Mesendoderm (in vitro differentiated cells): ENCODE measurements around the gene MAGI2.

Source experiments
- DNase-seq: peaks from one replicate; pipeline ENCODE4 v3.0.0; 2013
- H2AK5ac ChIP-seq: 2 replicates; pipeline ENCODE4 v1.6.1; 2013; ENCODE audit warnings: low read length, inconsistent platforms
- H2BK120ac ChIP-seq: 2 replicates; pipeline ENCODE4 v1.6.1; 2013; ENCODE audit warnings: low read depth, mild to moderate bottlenecking, low read length, moderate library complexity, mixed read lengths
- H2BK15ac ChIP-seq: replicated peaks from 2 replicates; pipeline ENCODE4 v1.6.1; 2013; ENCODE audit warnings: low read depth, mild to moderate bottlenecking, moderate library complexity
- H2BK5ac ChIP-seq: 2 replicates; pipeline ENCODE4 v1.6.1; 2013; ENCODE audit warnings: low read length, inconsistent platforms
- H3K18ac ChIP-seq: 2 replicates; pipeline ENCODE4 v1.6.1; 2013; ENCODE audit warnings: mild to moderate bottlenecking, low read length, mixed read lengths
- H3K23ac ChIP-seq: one replicate; pipeline ENCODE4 v1.6.1; 2013; ENCODE audit warnings: low read length
- H3K27ac ChIP-seq: 2 replicates; pipeline ENCODE4 v1.5.1; 2013; ENCODE audit warnings: low read depth, mild to moderate bottlenecking, inconsistent platforms, low read length, moderate library complexity
- H3K27me3 ChIP-seq: 2 replicates; pipeline ENCODE4 v1.6.1; 2013; ENCODE audit warnings: low read length, control low read depth, mild to moderate bottlenecking, inconsistent platforms; ENCODE audit not compliant: insufficient read depth, poor library complexity
- H3K36me3 ChIP-seq: 2 replicates; pipeline ENCODE4 v1.6.1; 2013; ENCODE audit warnings: low read length, inconsistent platforms; ENCODE audit not compliant: control insufficient read depth, insufficient read depth
- H3K4ac ChIP-seq: one replicate; pipeline ENCODE4 v1.6.1; 2013; ENCODE audit warnings: low read depth, mild to moderate bottlenecking, low read length, moderate library complexity
- H3K4me1 ChIP-seq: 2 replicates; pipeline ENCODE4 v1.6.1; 2013; ENCODE audit warnings: low read depth, low read length, inconsistent platforms; ENCODE audit not compliant: control insufficient read depth
- H3K4me2 ChIP-seq: 2 replicates; pipeline ENCODE4 v1.6.1; 2013; ENCODE audit warnings: low read length
- H3K4me3 ChIP-seq: 2 replicates; pipeline ENCODE4 v1.5.1; 2013; ENCODE audit warnings: mild to moderate bottlenecking, low read length
- H3K56ac ChIP-seq: one replicate; pipeline ENCODE4 v1.6.1; 2013; ENCODE audit warnings: low read length
- H3K79me1 ChIP-seq: 2 replicates; pipeline ENCODE4 v1.6.1; 2013; ENCODE audit warnings: low read length, inconsistent platforms
- H3K79me2 ChIP-seq: 2 replicates; pipeline ENCODE4 v1.6.1; 2013; ENCODE audit warnings: mild to moderate bottlenecking, low read length; ENCODE audit not compliant: control insufficient read depth, insufficient read depth
- H3K9ac ChIP-seq: 2 replicates; pipeline ENCODE4 v1.6.1; 2013; ENCODE audit warnings: low read length, inconsistent platforms
- H4K5ac ChIP-seq: one replicate; pipeline ENCODE4 v1.6.1; 2013; ENCODE audit warnings: low read length
- H4K8ac ChIP-seq: one replicate; pipeline ENCODE4 v1.6.1; 2013; ENCODE audit warnings: low read depth, mild to moderate bottlenecking, control low read depth, low read length, moderate library complexity
- WGBS: extraction: QIAGEN DNeasy Blood & Tissue Kit; methylation state at CpG from one replicate; pipeline ENCODE4 v1.1.7; 2013; ENCODE audit warnings: low lambda C conversion rate, missing lambda C conversion rate; ENCODE audit not compliant: insufficient coverage; ENCODE audit errors: extremely low coverage; 5-methylcytosine and 5-hydroxymethylcytosine counted together

The MAGI2 gene

GRCh38 chr7:78019447-78020135, 1433.9 kb downstream of the MAGI2 start:
- peak overlapping the region; percentile 51 for H3K4me2 ChIP-seq
- no peak overlapping the region for H2BK15ac ChIP-seq
- no peaks in the 10 kb centered on the region for H3K27me3 ChIP-seq
- H3K79me2 ChIP-seq, result no peaks in the 10 kb centered on the region
- H3K4ac ChIP-seq, result peak overlapping the region; percentile 64
- peak overlapping the region; percentile 96 for H2BK120ac ChIP-seq
- no peak overlapping the region for H4K5ac ChIP-seq
- no peaks in the 10 kb centered on the region for H3K79me1 ChIP-seq
- H2BK5ac ChIP-seq, result peak overlapping the region; percentile 31
- H3K36me3 ChIP-seq, result no peaks in the 10 kb centered on the region
- no CpG with 5 or more reads among the region's 88 CpGs for WGBS
- H3K4me1 ChIP-seq, result no peaks in the 10 kb centered on the region
- DNase-seq, result peak; percentile 95
- peak overlapping the region; percentile 94 for H3K18ac ChIP-seq
- H3K27ac ChIP-seq, result peak overlapping the region; percentile 81
- no peak overlapping the region for H3K23ac ChIP-seq
- H3K9ac ChIP-seq, result peak overlapping the region; percentile 78
- peak overlapping the region; percentile 49 for H3K4me3 ChIP-seq
- H3K56ac ChIP-seq, result peak overlapping the region; percentile 84
- peak overlapping the region; percentile 95 for H4K8ac ChIP-seq
- no peak overlapping the region for H2AK5ac ChIP-seq

GRCh38 chr7:78018641-78019446, 1434.6 kb downstream of the MAGI2 start:
- peak overlapping the region; percentile 94 for H3K18ac ChIP-seq
- H3K4ac ChIP-seq, result peak overlapping the region; percentile 64
- H3K9ac ChIP-seq, result peak overlapping the region; percentile 59
- H3K4me2 ChIP-seq, result peak overlapping the region; percentile 29
- H3K23ac ChIP-seq, result no peak overlapping the region
- no peak overlapping the region for H4K5ac ChIP-seq
- no peaks in the 10 kb centered on the region for H3K79me2 ChIP-seq
- no peaks in the 10 kb centered on the region for H3K27me3 ChIP-seq
- no peak overlapping the region for H3K27ac ChIP-seq
- H3K4me3 ChIP-seq, result peak overlapping the region; percentile 1
- H2BK15ac ChIP-seq, result no peak overlapping the region
- DNase-seq, result peak; percentile 36
- no peak overlapping the region for H2BK120ac ChIP-seq
- no peak overlapping the region for H2BK5ac ChIP-seq
- H4K8ac ChIP-seq, result no peak overlapping the region
- no peaks in the 10 kb centered on the region for H3K4me1 ChIP-seq
- WGBS, result no CpG with 5 or more reads among the region's 51 CpGs
- H3K79me1 ChIP-seq, result no peaks in the 10 kb centered on the region
- no peaks in the 10 kb centered on the region for H3K36me3 ChIP-seq
- H3K56ac ChIP-seq, result peak overlapping the region; percentile 75
- no peak overlapping the region for H2AK5ac ChIP-seq

- Histone ChIP-seq H4K8ac (no peak overlapping the region), H3K4me2 (no peak overlapping the region), H3K27me3 (no peaks in the 10 kb centered on the region), H3K4me1 (no peaks in the 10 kb centered on the region), H3K18ac (no peak overlapping the region), H4K5ac (no peak overlapping the region), H3K4ac (no peak overlapping the region), H2AK5ac (no peak overlapping the region), H3K4me3 (no peak overlapping the region), H3K36me3 (no peaks in the 10 kb centered on the region), H3K56ac (no peak overlapping the region), H3K27ac (no peak overlapping the region), H3K23ac (no peak overlapping the region), H3K79me1 (no peaks in the 10 kb centered on the region), H3K9ac (no peak overlapping the region), H2BK15ac (no peak overlapping the region), H2BK5ac (no peak overlapping the region), H2BK120ac (no peak overlapping the region), H3K79me2 (no peaks in the 10 kb centered on the region)
- no CpG with 5 or more reads among the region's 5 CpGs for WGBS
- no peak for DNase-seq
Measured at GRCh38 chr7:78017591-78018100, 1435.8 kb downstream of the MAGI2 start.

GRCh38 chr7:78015574-78016260, 1437.8 kb downstream of the MAGI2 start:
- Histone ChIP-seq H2BK15ac (no peak overlapping the region), H3K79me1 (no peaks in the 10 kb centered on the region), H3K4ac (no peak overlapping the region), H3K4me3 (no peak overlapping the region), H3K27ac (no peak overlapping the region), H3K36me3 (no peaks in the 10 kb centered on the region), H3K4me1 (no peaks in the 10 kb centered on the region), H2BK120ac (no peak overlapping the region), H3K18ac (peak overlapping the region; percentile 13), H3K23ac (no peak overlapping the region), H4K5ac (no peak overlapping the region), H3K27me3 (no peaks in the 10 kb centered on the region), H2BK5ac (no peak overlapping the region), H2AK5ac (no peak overlapping the region), H3K56ac (no peak overlapping the region), H3K79me2 (no peaks in the 10 kb centered on the region), H3K9ac (no peak overlapping the region), H3K4me2 (no peak overlapping the region), H4K8ac (no peak overlapping the region)
- WGBS, result no CpG with 5 or more reads among the region's 5 CpGs
- DNase-seq, result peak; percentile 52

GRCh38 chr7:78014401-78014800, 1439.1 kb downstream of the MAGI2 start:
- Histone ChIP-seq H3K4me1 (no peaks in the 10 kb centered on the region), H4K8ac (no peak overlapping the region), H3K4me2 (no peak overlapping the region), H3K4me3 (no peak overlapping the region), H3K27me3 (no peaks in the 10 kb centered on the region), H3K36me3 (no peaks in the 10 kb centered on the region), H4K5ac (no peak overlapping the region), H2BK5ac (no peak overlapping the region), H3K9ac (no peak overlapping the region), H3K79me2 (no peaks in the 10 kb centered on the region), H3K56ac (no peak overlapping the region), H2BK120ac (no peak overlapping the region), H3K18ac (no peak overlapping the region), H3K27ac (no peak overlapping the region), H3K79me1 (no peaks in the 10 kb centered on the region), H3K23ac (no peak overlapping the region), H2AK5ac (no peak overlapping the region), H3K4ac (no peak overlapping the region), H2BK15ac (no peak overlapping the region)
- WGBS, result no CpG with 5 or more reads among the region's 3 CpGs
- DNase-seq, result peak; percentile 22
